Measurements from ENCODE around the gene FBL.

GRCh38 chr19:39842693-39843435, 3.3 kb downstream of the FBL start:
- no peak for TF ChIP-seq CTBP1 (IDR thresholded peaks at IDR 0.05; ENCODE audit: borderline replicate concordance)
- no peak for TF ChIP-seq HDGF (IDR thresholded peaks at IDR 0.05; ENCODE audit: borderline replicate concordance)
- TF ChIP-seq FOXA1 (IDR thresholded peaks at IDR 0.05), result no peak
- TF ChIP-seq FOXM1 (IDR thresholded peaks at IDR 0.05; ENCODE audit: borderline replicate concordance), result no peak

All from HEK293T (cell line).